ENCODE measurements around the gene RNF130. TPM values are rescaled to one million over a fixed set of nuclear protein-coding genes. Genes with fewer than 3 reads are reported as not detected.

The RNF130 gene
- total and polyA plus RNA-seq, 9 of the 15 experiments (the other 6 are each of a cell fraction or from before 2014, with no cell fraction given) = 5.8 to 39.4 (median 27.1) TPM

GRCh38 chr5:180114304-180115003 lies 42.9 kb upstream of the RNF130 start (continued):
- TF ChIP-seq REST (IDR thresholded peaks at IDR 0.05; ENCODE audit: borderline replicate concordance) = no peak
- TF ChIP-seq REST (CRISPR knock-in tag; IDR thresholded peaks at IDR 0.05; ENCODE audit: low read depth) = no peak
- TF ChIP-seq, protein P1, sequence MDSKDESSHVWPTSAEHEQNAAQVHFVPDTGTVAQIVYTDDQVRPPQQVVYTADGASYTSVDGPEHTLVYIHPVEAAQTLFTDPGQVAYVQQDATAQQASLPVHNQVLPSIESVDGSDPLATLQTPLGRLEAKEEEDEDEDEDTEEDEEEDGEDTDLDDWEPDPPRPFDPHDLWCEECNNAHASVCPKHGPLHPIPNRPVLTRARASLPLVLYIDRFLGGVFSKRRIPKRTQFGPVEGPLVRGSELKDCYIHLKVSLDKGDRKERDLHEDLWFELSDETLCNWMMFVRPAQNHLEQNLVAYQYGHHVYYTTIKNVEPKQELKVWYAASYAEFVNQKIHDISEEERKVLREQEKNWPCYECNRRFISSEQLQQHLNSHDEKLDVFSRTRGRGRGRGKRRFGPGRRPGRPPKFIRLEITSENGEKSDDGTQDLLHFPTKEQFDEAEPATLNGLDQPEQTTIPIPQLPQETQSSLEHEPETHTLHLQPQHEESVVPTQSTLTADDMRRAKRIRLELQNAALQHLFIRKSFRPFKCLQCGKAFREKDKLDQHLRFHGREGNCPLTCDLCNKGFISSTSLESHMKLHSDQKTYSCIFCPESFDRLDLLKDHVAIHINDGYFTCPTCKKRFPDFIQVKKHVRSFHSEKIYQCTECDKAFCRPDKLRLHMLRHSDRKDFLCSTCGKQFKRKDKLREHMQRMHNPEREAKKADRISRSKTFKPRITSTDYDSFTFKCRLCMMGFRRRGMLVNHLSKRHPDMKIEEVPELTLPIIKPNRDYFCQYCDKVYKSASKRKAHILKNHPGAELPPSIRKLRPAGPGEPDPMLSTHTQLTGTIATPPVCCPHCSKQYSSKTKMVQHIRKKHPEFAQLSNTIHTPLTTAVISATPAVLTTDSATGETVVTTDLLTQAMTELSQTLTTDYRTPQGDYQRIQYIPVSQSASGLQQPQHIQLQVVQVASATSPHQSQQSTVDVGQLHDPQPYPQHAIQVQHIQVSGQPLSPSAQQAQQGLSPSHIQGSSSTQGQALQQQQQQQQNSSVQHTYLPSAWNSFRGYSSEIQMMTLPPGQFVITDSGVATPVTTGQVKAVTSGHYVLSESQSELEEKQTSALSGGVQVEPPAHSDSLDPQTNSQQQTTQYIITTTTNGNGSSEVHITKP (IDR thresholded peaks at IDR 0.05; ENCODE audit: partially characterized antibody) = peak; percentile 53
- no peak for TF ChIP-seq RNF2 (IDR thresholded peaks at IDR 0.05)
- no peak for TF ChIP-seq HEY1 (CRISPR knock-in tag; IDR thresholded peaks at IDR 0.05; ENCODE audit: borderline replicate concordance)
- no peak for TF ChIP-seq ZNF24 (IDR thresholded peaks at IDR 0.05)
- no peak for TF ChIP-seq ZNF133 (CRISPR knock-in tag; IDR thresholded peaks at IDR 0.05)
- TF ChIP-seq, protein P2, sequence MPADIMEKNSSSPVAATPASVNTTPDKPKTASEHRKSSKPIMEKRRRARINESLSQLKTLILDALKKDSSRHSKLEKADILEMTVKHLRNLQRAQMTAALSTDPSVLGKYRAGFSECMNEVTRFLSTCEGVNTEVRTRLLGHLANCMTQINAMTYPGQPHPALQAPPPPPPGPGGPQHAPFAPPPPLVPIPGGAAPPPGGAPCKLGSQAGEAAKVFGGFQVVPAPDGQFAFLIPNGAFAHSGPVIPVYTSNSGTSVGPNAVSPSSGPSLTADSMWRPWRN (IDR thresholded peaks at IDR 0.05; ENCODE audit: low read depth) = no peak
- TF ChIP-seq C11orf30 (IDR thresholded peaks at IDR 0.05; ENCODE audit: low read depth) = peak; percentile 68
- TF ChIP-seq SMAD4 (CRISPR knock-in tag; conservative IDR thresholded peaks at IDR 0.05) = no peak
- no peak for TF ChIP-seq U2AF2 (optimal IDR thresholded peaks at IDR 0.05; ENCODE audit: low read depth, low read length)
- no peak for TF ChIP-seq POLR2B (IDR thresholded peaks at IDR 0.05; ENCODE audit: low read depth, partially characterized antibody)
- TF ChIP-seq GABPA (tag; conservative IDR thresholded peaks at IDR 0.05; ENCODE audit: low read depth) = no peak
- TF ChIP-seq, protein P3, sequence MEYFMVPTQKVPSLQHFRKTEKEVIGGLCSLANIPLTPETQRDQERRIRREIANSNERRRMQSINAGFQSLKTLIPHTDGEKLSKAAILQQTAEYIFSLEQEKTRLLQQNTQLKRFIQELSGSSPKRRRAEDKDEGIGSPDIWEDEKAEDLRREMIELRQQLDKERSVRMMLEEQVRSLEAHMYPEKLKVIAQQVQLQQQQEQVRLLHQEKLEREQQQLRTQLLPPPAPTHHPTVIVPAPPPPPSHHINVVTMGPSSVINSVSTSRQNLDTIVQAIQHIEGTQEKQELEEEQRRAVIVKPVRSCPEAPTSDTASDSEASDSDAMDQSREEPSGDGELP (CRISPR knock-in tag; IDR thresholded peaks at IDR 0.05; ENCODE audit: borderline replicate concordance) = no peak
- TF ChIP-seq FUS (optimal IDR thresholded peaks at IDR 0.05; ENCODE audit: low read depth, low read length) = no peak
